Neural progenitor cell (in vitro differentiated cells): Measurements from ENCODE around the gene ASXL3. TPM values are rescaled to one million over a fixed set of nuclear protein-coding genes. Genes with fewer than 3 reads are reported as not detected.

Experiments
- DNase-seq: peaks from one replicate; pipeline ENCODE4 v3.0.0-alpha.2; 2016; ENCODE audit warnings: low spot score
- H2AFZ ChIP-seq: fragments of 200-600 bp; sonication (generic); replicated peaks from 2 replicates; pipeline ENCODE4 v1.6.1; 2016; ENCODE audit warnings: antibody characterized with exemption
- H3F3A ChIP-seq: fragments of 200-600 bp; sonication (generic); 2 replicates; pipeline ENCODE4 v1.6.1; 2016; ENCODE audit warnings: antibody characterized with exemption, low read depth
- H3K27ac ChIP-seq: fragments of 200-600 bp; sonication (generic); 2 replicates; pipeline ENCODE4 v1.5.1; 2016; ENCODE audit warnings: mild to moderate bottlenecking
- H3K27me3 ChIP-seq: fragments of 200-600 bp; sonication (generic); 2 replicates; pipeline ENCODE4 v1.6.1; 2016; ENCODE audit warnings: mild to moderate bottlenecking, moderate library complexity
- H3K36me3 ChIP-seq: fragments of 200-600 bp; sonication (generic); 2 replicates; pipeline ENCODE4 v1.5.1; 2016
- H3K4me1 ChIP-seq: fragments of 200-600 bp; sonication (generic); 2 replicates; pipeline ENCODE4 v1.6.1; 2016; ENCODE audit warnings: mixed run types
- H3K4me2 ChIP-seq: fragments of 200-600 bp; sonication (generic); 2 replicates; pipeline ENCODE4 v1.6.1; 2016
- H3K4me3 ChIP-seq: fragments of 200-600 bp; sonication (generic); 2 replicates; pipeline ENCODE4 v1.5.1; 2016
- H3K79me2 ChIP-seq: fragments of 200-600 bp; sonication (generic); 2 replicates; pipeline ENCODE4 v1.6.1; 2016; ENCODE audit warnings: low read depth
- H3K9ac ChIP-seq: fragments of 200-600 bp; sonication (generic); 2 replicates; pipeline ENCODE4 v1.6.1; 2016
- H3K9me3 ChIP-seq: fragments of 200-600 bp; sonication (generic); 2 replicates; pipeline ENCODE4 v1.5.1; 2016; ENCODE audit warnings: low read depth
- H4K20me1 ChIP-seq: fragments of 200-600 bp; sonication (generic); 2 replicates; pipeline ENCODE4 v1.6.1; 2016; ENCODE audit warnings: low read depth
- H3K27ac Mint-ChIP-seq: 3 replicates; pipeline ENCODE4 v1.8.0; 2021; ENCODE audit warnings: mixed read lengths
- H3K27me3 Mint-ChIP-seq: 2 replicates; pipeline ENCODE4 v1.8.0; 2022; ENCODE audit warnings: low read depth, mild to moderate bottlenecking, inconsistent platforms, moderate library complexity, mixed read lengths; ENCODE audit not compliant: insufficient read depth
- H3K36me3 Mint-ChIP-seq: 3 replicates; pipeline ENCODE4 v1.8.0; 2021; ENCODE audit warnings: mixed read lengths
- H3K4me1 Mint-ChIP-seq: 3 replicates; pipeline ENCODE4 v1.8.0; 2021; ENCODE audit warnings: mixed read lengths
- H3K4me3 Mint-ChIP-seq: 3 replicates; pipeline ENCODE4 v1.8.0; 2021; ENCODE audit warnings: mild to moderate bottlenecking, moderate library complexity, mixed read lengths
- H3K9me3 Mint-ChIP-seq: 3 replicates; pipeline ENCODE4 v1.8.0; 2020; ENCODE audit warnings: mixed read lengths
- CTCF ChIP-seq: fragments of 200-600 bp; sonication (generic); IDR thresholded peaks from 2 replicates; pipeline ENCODE4 v1.5.1; 2017; ENCODE audit warnings: antibody characterized with exemption, mild to moderate bottlenecking
- EZH2 ChIP-seq: fragments of 200-600 bp; sonication (generic); IDR thresholded peaks from 2 replicates; pipeline ENCODE4 v1.6.1; 2017; ENCODE audit warnings: antibody characterized with exemption, mild to moderate bottlenecking, moderate library complexity
- EZH2phosphoT487 ChIP-seq: fragments of 200-600 bp; sonication (generic); IDR thresholded peaks from 2 replicates; pipeline ENCODE4 v1.6.1; 2017; ENCODE audit warnings: antibody characterized with exemption
- total RNA-seq: library from RNA; depleted of rRNA; stranded (reverse); fragments of >200 nt; gene quantifications from 2 replicates; pipeline ENCODE4 v1.2.3, GENCODE V29; 2015; ENCODE audit warnings: low replicate concordance

The ASXL3 gene
- total RNA-seq, 1 donor from 2014 or later = 5.1 TPM

GRCh38 chr18:33585431-33585775 lies 7.4 kb downstream of the ASXL3 start:
- Mint-ChIP-seq H3K4me1 (peaks cover 39% of the 10 kb centered on the region), H3K27me3 (no peaks in the 10 kb centered on the region), H3K9me3 (peaks cover 29% of the 10 kb centered on the region), H3K4me3 (peak overlapping the region; percentile 9), H3K36me3 (peaks cover 15% of the 10 kb centered on the region), H3K27ac (no peak overlapping the region)
- Histone ChIP-seq H3K4me3 (peak overlapping the region; percentile 30), H3K4me1 (peaks cover 23% of the 10 kb centered on the region), H3K36me3 (no peaks in the 10 kb centered on the region), H2AFZ (no peak overlapping the region), H3F3A (peaks cover 25% of the 10 kb centered on the region), H3K9ac (no peak overlapping the region), H4K20me1 (peaks cover 6% of the 10 kb centered on the region), H3K79me2 (no peaks in the 10 kb centered on the region), H3K4me2 (peak overlapping the region; percentile 70), H3K27ac (no peak overlapping the region), H3K9me3 (no peaks in the 10 kb centered on the region), H3K27me3 (peaks cover 4% of the 10 kb centered on the region)
- no peak for TF ChIP-seq EZH2phosphoT487
- no peak for TF ChIP-seq EZH2
- TF ChIP-seq CTCF = no peak
- DNase-seq = peak; percentile 25

- Histone ChIP-seq H3K27me3 (no peaks in the 10 kb centered on the region), H2AFZ (no peak overlapping the region), H3K9ac (no peak overlapping the region), H3K36me3 (no peaks in the 10 kb centered on the region), H3F3A (peaks cover 18% of the 10 kb centered on the region), H3K9me3 (no peaks in the 10 kb centered on the region), H3K79me2 (no peaks in the 10 kb centered on the region), H3K4me2 (no peak overlapping the region), H3K4me3 (no peak overlapping the region), H3K27ac (no peak overlapping the region), H4K20me1 (peaks cover 6% of the 10 kb centered on the region), H3K4me1 (peaks cover 23% of the 10 kb centered on the region)
- H3K9me3 Mint-ChIP-seq = peaks cover 40% of the 10 kb centered on the region
- H3K4me1 Mint-ChIP-seq = peaks cover 16% of the 10 kb centered on the region
- H3K27me3 Mint-ChIP-seq = no peaks in the 10 kb centered on the region
- peaks cover 23% of the 10 kb centered on the region for H3K36me3 Mint-ChIP-seq
- no peak for TF ChIP-seq EZH2phosphoT487
- TF ChIP-seq CTCF = no peak
- TF ChIP-seq EZH2 = no peak
- H3K4me3 Mint-ChIP-seq = no peak overlapping the region
- no peak overlapping the region for H3K27ac Mint-ChIP-seq
- DNase-seq = no peak
Observed at GRCh38 chr18:33588361-33588760, 10.3 kb downstream of the ASXL3 start.

- H3K9me3 Mint-ChIP-seq = peaks cover 23% of the 10 kb centered on the region
- Histone ChIP-seq H3K9ac (no peak overlapping the region), H3K4me3 (no peak overlapping the region), H2AFZ (no peak overlapping the region), H3K4me1 (peaks cover 13% of the 10 kb centered on the region), H3K9me3 (no peaks in the 10 kb centered on the region), H3K4me2 (no peak overlapping the region), H3K27ac (no peak overlapping the region), H3K79me2 (no peaks in the 10 kb centered on the region), H4K20me1 (no peaks in the 10 kb centered on the region), H3F3A (no peaks in the 10 kb centered on the region), H3K36me3 (no peaks in the 10 kb centered on the region), H3K27me3 (no peaks in the 10 kb centered on the region)
- H3K36me3 Mint-ChIP-seq = peaks cover 13% of the 10 kb centered on the region
- TF ChIP-seq CTCF (no peak), EZH2phosphoT487 (no peak), EZH2 (no peak)
- no peaks in the 10 kb centered on the region for H3K4me1 Mint-ChIP-seq
- H3K27me3 Mint-ChIP-seq = no peaks in the 10 kb centered on the region
- no peak overlapping the region for H3K4me3 Mint-ChIP-seq
- no peak for DNase-seq
- H3K27ac Mint-ChIP-seq = no peak overlapping the region
Observed at GRCh38 chr18:33593261-33593660, 15.2 kb downstream of the ASXL3 start.
